IMR-90 (cell line): ENCODE measurements around the gene MATN3. TPM values are rescaled to one million over a fixed set of nuclear protein-coding genes. Genes with fewer than 3 reads are reported as not detected.

Source experiments
- ATAC-seq: fragments of 200-7000 bp; cut with Tn5 transposase; 2 replicates; pipeline ENCODE4 v1.9.1; 2020; ENCODE audit warnings: low read depth, mild to moderate bottlenecking, moderate library complexity
- BruUV-seq: library from RNA; stranded (reverse); fragments of 400-500 nt; replicated peaks from 2 replicates; lab custom pipeline; 2021; lab: Mats Ljungman, UMichigan
- CTCF ChIA-PET: fragments of 300-600 bp; formaldehyde crosslinking; extraction: SDS; loops from one replicate; lab custom pipeline; 2021; ENCODE audit warnings: antibody characterized with exemption; lab: Yijun Ruan, JAX
- POLR2A ChIA-PET: fragments of 300-600 bp; sonication (Branson Sonifier 250); formaldehyde crosslinking; loops from one replicate; lab custom pipeline; 2022; ENCODE audit warnings: antibody characterized with exemption; ENCODE audit not compliant: unreplicated experiment; lab: Charles Lee
- DNase-seq: peaks from one replicate; pipeline ENCODE4 v3.0.0; 2013
- H2AFZ ChIP-seq: replicated peaks from 2 replicates; pipeline ENCODE3; 2013; ENCODE audit warnings: low read length, mild to moderate bottlenecking; ENCODE audit not compliant: poor library complexity
- H2AK5ac ChIP-seq: 2 replicates; pipeline ENCODE4 v1.6.1; 2013; ENCODE audit warnings: low read depth, low read length, inconsistent platforms
- H2AK9ac ChIP-seq: replicated peaks from 2 replicates; pipeline ENCODE3; 2013; ENCODE audit warnings: mild to moderate bottlenecking, low read depth, low read length, moderate library complexity; ENCODE audit not compliant: poor library complexity
- H2BK120ac ChIP-seq: 2 replicates; pipeline ENCODE4 v1.6.1; 2013; ENCODE audit warnings: low read depth, low read length, inconsistent platforms
- H2BK15ac ChIP-seq: 3 replicates; pipeline ENCODE4 v1.6.1; 2013; ENCODE audit warnings: low read depth, low read length, inconsistent platforms
- H2BK20ac ChIP-seq: 2 replicates; pipeline ENCODE4 v1.6.1; 2013; ENCODE audit warnings: low read depth, mild to moderate bottlenecking, inconsistent platforms, low read length, moderate library complexity
- H2BK5ac ChIP-seq: 2 replicates; pipeline ENCODE4 v1.6.1; 2013; ENCODE audit warnings: mild to moderate bottlenecking, low read depth, low read length, inconsistent platforms; ENCODE audit not compliant: poor library complexity, severe bottlenecking
- H3K14ac ChIP-seq: replicated peaks from 2 replicates; pipeline ENCODE4 v1.6.1; 2013; ENCODE audit warnings: low read depth, low read length, inconsistent platforms
- H3K18ac ChIP-seq: 2 replicates; pipeline ENCODE4 v1.6.1; 2013; ENCODE audit warnings: low read depth, low read length, control low read depth
- H3K23ac ChIP-seq: 2 replicates; pipeline ENCODE4 v1.6.1; 2013; ENCODE audit warnings: low read depth, low read length, inconsistent platforms
- H3K27ac ChIP-seq: 2 replicates; pipeline ENCODE4 v1.5.1; 2013; ENCODE audit warnings: mild to moderate bottlenecking, control low read depth, low read length; ENCODE audit not compliant: insufficient read depth
- H3K27me3 ChIP-seq: 2 replicates; pipeline ENCODE4 v1.6.1; 2013; ENCODE audit warnings: low read length; ENCODE audit not compliant: control insufficient read depth, insufficient read depth
- H3K36me3 ChIP-seq: 2 replicates; pipeline ENCODE4 v1.6.1; 2013; ENCODE audit warnings: low read length, mixed read lengths; ENCODE audit not compliant: control insufficient read depth, insufficient read depth
- H3K4ac ChIP-seq: 2 replicates; pipeline ENCODE4 v1.6.1; 2013; ENCODE audit warnings: low read depth, low read length, inconsistent platforms
- H3K4me1 ChIP-seq: 2 replicates; pipeline ENCODE4 v1.6.1; 2013; ENCODE audit warnings: low read length, mixed read lengths; ENCODE audit not compliant: control insufficient read depth, insufficient read depth
- H3K4me2 ChIP-seq: 2 replicates; pipeline ENCODE4 v1.6.1; 2013; ENCODE audit warnings: low read depth, mild to moderate bottlenecking, control low read depth, low read length, moderate library complexity
- H3K4me3 ChIP-seq: 2 replicates; pipeline ENCODE4 v1.5.1; 2013; ENCODE audit warnings: low read depth, mild to moderate bottlenecking, control low read depth, low read length, moderate library complexity; ENCODE audit not compliant: insufficient read depth
- H3K56ac ChIP-seq: 2 replicates; pipeline ENCODE4 v1.6.1; 2013; ENCODE audit warnings: low read length, inconsistent platforms; ENCODE audit not compliant: insufficient read depth; ENCODE audit errors: extremely low read depth
- H3K79me1 ChIP-seq, 2 experiments: 2 replicates each; pipeline ENCODE4 v1.6.1; 2013; ENCODE audit warnings: low read length in 2 of 2, inconsistent platforms in 1 of 2, low read depth in 1 of 2
- H3K9ac ChIP-seq: 2 replicates; pipeline ENCODE4 v1.6.1; 2013; ENCODE audit warnings: low read depth, low read length, control low read depth
- H3K9me1 ChIP-seq: 2 replicates; pipeline ENCODE4 v1.6.1; 2013; ENCODE audit warnings: low read length, inconsistent platforms; ENCODE audit not compliant: insufficient read depth
- H3K9me3 ChIP-seq: 2 replicates; pipeline ENCODE4 v1.6.1; 2013; ENCODE audit warnings: low read length; ENCODE audit not compliant: control insufficient read depth, insufficient read depth
- H4K20me1 ChIP-seq: 2 replicates; pipeline ENCODE4 v1.6.1; 2013; ENCODE audit warnings: low read length, inconsistent platforms; ENCODE audit not compliant: insufficient read depth
- H4K5ac ChIP-seq: 2 replicates; pipeline ENCODE4 v1.6.1; 2013; ENCODE audit warnings: mild to moderate bottlenecking, low read depth, low read length, control low read depth
- H4K8ac ChIP-seq, 2 experiments: 2 replicates each; pipeline ENCODE4 v1.6.1; 2013; ENCODE audit warnings: low read depth in 2 of 2, low read length in 2 of 2, control low read depth in 1 of 2, inconsistent platforms in 1 of 2
- H4K91ac ChIP-seq: 2 replicates; pipeline ENCODE4 v1.6.1; 2013; ENCODE audit warnings: low read depth, low read length, inconsistent platforms; ENCODE audit not compliant: insufficient read depth
- BHLHE40 ChIP-seq: fragments of 150-350 bp; IDR thresholded peaks from 2 replicates; pipeline ENCODE4 v1.6.1; 2016; ENCODE audit warnings: mild to moderate bottlenecking, low read depth, low read length
- CEBPB ChIP-seq: IDR thresholded peaks from 2 replicates; pipeline ENCODE4 v1.6.1; 2012; ENCODE audit warnings: low read depth, low read length, improper control_type of control experiment
- CHD1 ChIP-seq: IDR thresholded peaks from 2 replicates; pipeline ENCODE4 v1.6.1; 2012; ENCODE audit warnings: low read depth, low read length, improper control_type of control experiment
- ELK1 ChIP-seq: fragments of 150-350 bp; IDR thresholded peaks from 2 replicates; pipeline ENCODE4 v1.6.1; 2016; ENCODE audit warnings: low read depth, mild to moderate bottlenecking, low read length, moderate library complexity, borderline replicate concordance
- FOS ChIP-seq: fragments of 150-350 bp; IDR thresholded peaks from 2 replicates; pipeline ENCODE4 v1.6.1; 2016; ENCODE audit warnings: low read depth, low read length
- MAFK ChIP-seq: IDR thresholded peaks from 2 replicates; pipeline ENCODE4 v1.6.1; 2012; ENCODE audit warnings: low read depth, low read length, improper control_type of control experiment
- MAZ ChIP-seq: IDR thresholded peaks from 2 replicates; pipeline ENCODE4 v1.6.1; 2012; ENCODE audit warnings: low read depth, mild to moderate bottlenecking, low read length, improper control_type of control experiment, moderate library complexity, borderline replicate concordance
- MXI1 ChIP-seq: IDR thresholded peaks from 2 replicates; pipeline ENCODE4 v1.6.1; 2012; ENCODE audit warnings: low read depth, mild to moderate bottlenecking, low read length, moderate library complexity, borderline replicate concordance
- POLR2A ChIP-seq: IDR thresholded peaks from 2 replicates; pipeline ENCODE4 v1.6.1; 2012; ENCODE audit warnings: mild to moderate bottlenecking, low read depth, low read length
- RAD21 ChIP-seq: IDR thresholded peaks from 2 replicates; pipeline ENCODE4 v1.6.1; 2012; ENCODE audit warnings: low read length, improper control_type of control experiment
- SMC3 ChIP-seq: fragments of 150-350 bp; IDR thresholded peaks from 2 replicates; pipeline ENCODE4 v1.6.1; 2016; ENCODE audit warnings: low read depth, mild to moderate bottlenecking, antibody characterized with exemption, low read length, moderate library complexity
- USF2 ChIP-seq: fragments of 150-350 bp; IDR thresholded peaks from 2 replicates; pipeline ENCODE4 v1.6.1; 2017; ENCODE audit warnings: mild to moderate bottlenecking, antibody characterized with exemption, low read length, low read depth
- WGBS, 2 experiments: methylation state at CpG; one replicate each; pipeline versions ENCODE4 v1.1.5 to v1.1.7; 2013; ENCODE audit warnings: missing lambda C conversion rate in 2 of 2; ENCODE audit not compliant: insufficient read length in 1 of 2; ENCODE audit errors: extremely low coverage in 2 of 2; 5-methylcytosine and 5-hydroxymethylcytosine counted together
- dilution Hi-C: fragments of 300-500 bp; cut with HindIII; formaldehyde crosslinking; loops from one replicate; pipeline ENCODE4 v1.14.3; 2018; ENCODE audit warnings: low sequenced_read_pairs; ENCODE audit not compliant: unreplicated experiment
- in situ Hi-C: fragments of 300-500 bp; cut with MboI; formaldehyde crosslinking; loops from 3 replicates; pipeline ENCODE4 v1.14.3; 2019; ENCODE audit warnings: low sequenced_read_pairs, inconsistent platforms, mixed read lengths
- intact Hi-C: fragments of 100-400 bp; cut with micrococcal nuclease; formaldehyde crosslinking; loops from 2 replicates; pipeline ENCODE4 v1.10.0; 2022
- polyA plus RNA-seq, 3 experiments: library from polyadenylated mRNA; depleted of rRNA; stranded (reverse); fragments of >200 nt; gene quantifications; 2 replicates each; pipeline ENCODE4 v1.2.3, GENCODE V29; 2012; ENCODE audit warnings: low replicate concordance in 1 of 3
- total RNA-seq: library from RNA; depleted of rRNA; stranded (reverse); fragments of >200 nt; gene quantifications from 2 replicates; pipeline ENCODE4 v1.2.3, GENCODE V29; 2012

MATN3 gene
- total and polyA plus RNA-seq, 2 of the 4 experiments (the other 2 are of a cell fraction): 0.90 to 3.0 TPM

GRCh38 chr2:20051532-20052228 lies 39.2 kb upstream of the MATN3 start, which contains the start of gene LAPTM4A:
Gene LAPTM4A, minus strand, starts transcription at chr2:20051628. Its CDS starts 108 bp downstream, at chr2:20051520.
- Histone ChIP-seq H3K9me1 (peaks cover 2% of the 10 kb centered on the region; the same call in 1 of the 2 replicates), H3K4me3 (peak within 1 kb of the TSS; percentile 77), H3K4me2 (peak within 1 kb of the TSS; percentile 94), H4K5ac (peak within 1 kb of the TSS; percentile 98), H3K36me3 (no peaks in the 10 kb centered on the region), H3K14ac (peak within 1 kb of the TSS; percentile 100), H3K9me3 (no peaks in the 10 kb centered on the region), H3K4ac (peak within 1 kb of the TSS; percentile 99), H3K23ac (peak within 1 kb of the TSS; percentile 99), H2BK20ac (peak within 1 kb of the TSS; percentile 97), H2BK120ac (peak within 1 kb of the TSS; percentile 99), H3K27me3 (no peaks in the 10 kb centered on the region), H3K79me1 (peaks cover 0 to 29% of the 10 kb centered on the region in 2 experiments; a peak in 2 of 4 replicates), H4K91ac (peak within 1 kb of the TSS; percentile 100), H3K27ac (peak within 1 kb of the TSS; percentile 97), H2BK15ac (peak within 1 kb of the TSS; percentile 98; the same call in 2 of the 3 replicates), H3K18ac (peak within 1 kb of the TSS; percentile 97), H4K8ac (peak within 1 kb of the TSS; percentile 86 to 100), H2AK5ac (peak within 1 kb of the TSS; percentile 87), H3K4me1 (peaks cover 2% of the 10 kb centered on the region; the same call in 1 of the 2 replicates), H2AFZ (peak within 1 kb of the TSS; percentile 98), H3K9ac (peak within 1 kb of the TSS; percentile 95), H2AK9ac (peak within 1 kb of the TSS; percentile 93), H3K56ac (peak within 1 kb of the TSS; percentile 97), H2BK5ac (peak within 1 kb of the TSS; percentile 96), H4K20me1 (peaks cover 37% of the 10 kb centered on the region; the same call in 1 of the 2 replicates)
- peak; percentile 95 for ATAC-seq
- no TSS peak for BruUV-seq
- CTCF ChIA-PET: interaction anchor here (2.2 kb wide), 1 partner anchor 10 kb away, joined by 9 read pairs; no protein-coding TSS in a partner anchor
- TF ChIP-seq ELK1: no peak
- no peak for TF ChIP-seq SMC3
- TF ChIP-seq CEBPB: peak; percentile 66
- peak; percentile 53; the same call in 1 of the 2 replicates for TF ChIP-seq FOS
- TF ChIP-seq MAZ: peak; percentile 73; the same call in 1 of the 2 replicates
- peak; percentile 16; the same call in 1 of the 2 replicates for TF ChIP-seq RAD21
- TF ChIP-seq POLR2A: peak; percentile 93
- peak; percentile 88 for TF ChIP-seq BHLHE40
- TF ChIP-seq MXI1: 0 out of 2 replicates have a peak, but pooled peaks have one; percentile 26
- peak; percentile 68; the same call in 1 of the 2 replicates for TF ChIP-seq USF2
- no peak for TF ChIP-seq CHD1
- TF ChIP-seq MAFK: no peak
- POLR2A ChIA-PET: interaction anchor here (0.6 to 2.7 kb wide), 5 partner anchors 10 to 87 kb away, joined by 3 to 18 read pairs (median 6); no protein-coding TSS in a partner anchor
- dilution Hi-C loops (no loop called here), in situ Hi-C loops (no loop called here), intact Hi-C loops (loop anchor here (1.0 kb wide), 2 partner anchors 17 to 40 kb away; no protein-coding TSS in a partner anchor)
- peak; percentile 100 for DNase-seq
- 0% methylated on average over 17 of the region's 45 CpGs; no CpG with 5 or more reads in 1 of the 2 experiments for WGBS, 2 experiments
